Endothelial cell (in vitro differentiated cells): ENCODE measurements around the gene BHLHE23. TPM values are rescaled to one million over a fixed set of nuclear protein-coding genes. Genes with fewer than 3 reads are reported as not detected.

ENCODE experiments used
- DNase-seq: peaks from one replicate; pipeline ENCODE4 v3.0.0; 2021; ENCODE audit warnings: low spot score
- H3K27ac Mint-ChIP-seq: one replicate; pipeline ENCODE4 v1.8.0; 2021; ENCODE audit warnings: mixed read lengths, inconsistent platforms; ENCODE audit not compliant: unreplicated experiment
- H3K27me3 Mint-ChIP-seq: one replicate; pipeline ENCODE4 v1.8.0; 2021; ENCODE audit warnings: mild to moderate bottlenecking, moderate library complexity, mixed read lengths, inconsistent platforms; ENCODE audit not compliant: unreplicated experiment
- H3K36me3 Mint-ChIP-seq: one replicate; pipeline ENCODE4 v1.8.0; 2021; ENCODE audit warnings: mild to moderate bottlenecking, low read depth, mixed read lengths, inconsistent platforms; ENCODE audit not compliant: unreplicated experiment
- H3K4me1 Mint-ChIP-seq: one replicate; pipeline ENCODE4 v1.8.0; 2021; ENCODE audit warnings: mild to moderate bottlenecking, mixed read lengths, inconsistent platforms; ENCODE audit not compliant: unreplicated experiment
- H3K4me3 Mint-ChIP-seq: one replicate; pipeline ENCODE4 v1.8.0; 2021; ENCODE audit warnings: mild to moderate bottlenecking, mixed read lengths, inconsistent platforms; ENCODE audit not compliant: unreplicated experiment
- H3K9me3 Mint-ChIP-seq: one replicate; pipeline ENCODE4 v1.8.0; 2021; ENCODE audit warnings: mixed read lengths, inconsistent platforms; ENCODE audit not compliant: unreplicated experiment
- total RNA-seq: library from RNA; stranded (reverse); fragmentation: NEBNext Ultra II Directional; extraction: Animal tissue kit (Norgen Biotek cat#: 25700); gene quantifications from one replicate; pipeline ENCODE4 v1.2.1, GENCODE V29; 2021; ENCODE audit not compliant: unreplicated experiment
- TF ChIP-seq, protein P1 (sequence below): fragments of 200-600 bp; sonication (generic); IDR thresholded peaks from one replicate; pipeline ENCODE4 v1.5.0; 2021; ENCODE audit warnings: antibody characterized with exemption; ENCODE audit not compliant: unreplicated experiment

Gene BHLHE23
- total RNA-seq, 1 donor from 2014 or later, result not detected

GRCh38 chr20:63053432-63054102 lies 46.8 kb upstream of the BHLHE23 start:
- no peaks in the 10 kb centered on the region for H3K27me3 Mint-ChIP-seq
- H3K27ac Mint-ChIP-seq, result no peak overlapping the region
- DNase-seq, result no peak
- no peaks in the 10 kb centered on the region for H3K36me3 Mint-ChIP-seq
- H3K9me3 Mint-ChIP-seq, result no peaks in the 10 kb centered on the region
- no peak overlapping the region for H3K4me3 Mint-ChIP-seq
- H3K4me1 Mint-ChIP-seq, result peaks cover 3% of the 10 kb centered on the region
- TF ChIP-seq, protein P1, sequence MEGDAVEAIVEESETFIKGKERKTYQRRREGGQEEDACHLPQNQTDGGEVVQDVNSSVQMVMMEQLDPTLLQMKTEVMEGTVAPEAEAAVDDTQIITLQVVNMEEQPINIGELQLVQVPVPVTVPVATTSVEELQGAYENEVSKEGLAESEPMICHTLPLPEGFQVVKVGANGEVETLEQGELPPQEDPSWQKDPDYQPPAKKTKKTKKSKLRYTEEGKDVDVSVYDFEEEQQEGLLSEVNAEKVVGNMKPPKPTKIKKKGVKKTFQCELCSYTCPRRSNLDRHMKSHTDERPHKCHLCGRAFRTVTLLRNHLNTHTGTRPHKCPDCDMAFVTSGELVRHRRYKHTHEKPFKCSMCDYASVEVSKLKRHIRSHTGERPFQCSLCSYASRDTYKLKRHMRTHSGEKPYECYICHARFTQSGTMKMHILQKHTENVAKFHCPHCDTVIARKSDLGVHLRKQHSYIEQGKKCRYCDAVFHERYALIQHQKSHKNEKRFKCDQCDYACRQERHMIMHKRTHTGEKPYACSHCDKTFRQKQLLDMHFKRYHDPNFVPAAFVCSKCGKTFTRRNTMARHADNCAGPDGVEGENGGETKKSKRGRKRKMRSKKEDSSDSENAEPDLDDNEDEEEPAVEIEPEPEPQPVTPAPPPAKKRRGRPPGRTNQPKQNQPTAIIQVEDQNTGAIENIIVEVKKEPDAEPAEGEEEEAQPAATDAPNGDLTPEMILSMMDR, result no peak

DNA sequence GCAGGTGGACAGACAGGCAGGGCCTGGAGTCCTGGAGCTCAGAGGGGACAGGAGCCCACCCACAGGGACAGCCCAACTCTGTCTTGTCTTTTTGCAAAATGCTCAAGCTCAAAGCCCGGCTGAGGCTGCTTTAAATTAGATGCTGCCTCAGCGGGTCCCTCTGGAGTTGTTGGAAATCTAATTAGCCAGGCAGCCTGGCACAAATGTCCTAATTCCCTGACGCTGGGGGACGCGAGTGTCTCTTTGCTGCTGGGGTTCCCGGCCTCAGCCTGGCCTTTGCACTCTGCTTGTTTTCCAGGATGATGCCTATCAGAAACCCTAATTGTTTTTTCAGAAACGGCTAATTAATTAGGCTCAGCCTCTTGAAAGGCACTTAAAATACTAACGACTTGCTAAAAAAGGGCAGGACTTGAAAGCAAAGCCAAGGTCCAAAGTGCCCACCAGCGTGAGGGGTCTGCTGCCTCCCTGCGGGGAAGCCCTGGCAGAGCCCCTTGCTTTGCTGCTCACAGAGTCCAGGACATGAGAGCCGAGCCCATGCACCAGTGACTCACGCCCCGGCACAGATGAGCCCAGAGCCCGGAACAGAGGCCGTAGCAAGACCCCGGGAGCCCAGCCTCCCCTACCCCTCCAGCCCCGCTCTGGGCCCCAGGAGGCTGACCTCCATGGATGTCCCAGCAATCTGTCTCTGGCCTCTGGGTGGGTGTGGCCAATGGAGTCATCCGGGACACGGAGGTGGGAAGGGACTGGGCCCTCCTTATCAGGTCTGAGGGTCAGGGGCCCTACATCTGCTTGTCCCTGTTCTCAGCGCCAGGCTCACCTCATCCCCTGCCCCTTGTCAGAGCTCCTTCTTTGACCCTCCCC lies 46.0 kb upstream of the BHLHE23 start:
- H3K36me3 Mint-ChIP-seq, result no peaks in the 10 kb centered on the region
- no peak for DNase-seq
- no peak overlapping the region for H3K27ac Mint-ChIP-seq
- no peak overlapping the region for H3K4me3 Mint-ChIP-seq
- H3K27me3 Mint-ChIP-seq, result no peaks in the 10 kb centered on the region
- H3K9me3 Mint-ChIP-seq, result no peaks in the 10 kb centered on the region
- H3K4me1 Mint-ChIP-seq, result peaks cover 3% of the 10 kb centered on the region
- TF ChIP-seq, protein P1, result no peak

DNA sequence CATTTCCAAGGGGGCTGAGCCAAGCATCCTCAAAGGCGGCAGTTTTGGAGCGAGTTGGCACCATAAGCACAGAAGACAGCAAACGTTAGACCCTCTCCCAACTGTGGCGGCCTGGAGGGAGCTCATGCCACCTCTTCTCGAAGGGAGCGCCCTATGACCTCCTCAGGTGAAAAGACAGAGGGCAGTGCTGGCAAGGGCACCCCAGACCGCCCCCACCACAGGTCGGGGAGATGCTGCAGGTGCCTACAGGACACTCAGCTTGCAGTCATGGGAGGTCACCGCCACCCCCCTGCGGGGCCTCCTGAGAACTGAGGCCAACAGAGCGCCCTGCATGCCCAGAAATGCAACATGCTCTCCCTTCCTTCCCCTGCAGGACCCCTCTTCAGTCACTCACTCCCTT lies 45.1 kb upstream of the BHLHE23 start:
- Mint-ChIP-seq H3K36me3 (no peaks in the 10 kb centered on the region), H3K27me3 (peaks cover under 1% of the 10 kb centered on the region), H3K27ac (no peak overlapping the region), H3K4me1 (peaks cover 3% of the 10 kb centered on the region), H3K4me3 (no peak overlapping the region), H3K9me3 (no peaks in the 10 kb centered on the region)
- TF ChIP-seq, protein P1, result no peak
- no peak for DNase-seq

DNA sequence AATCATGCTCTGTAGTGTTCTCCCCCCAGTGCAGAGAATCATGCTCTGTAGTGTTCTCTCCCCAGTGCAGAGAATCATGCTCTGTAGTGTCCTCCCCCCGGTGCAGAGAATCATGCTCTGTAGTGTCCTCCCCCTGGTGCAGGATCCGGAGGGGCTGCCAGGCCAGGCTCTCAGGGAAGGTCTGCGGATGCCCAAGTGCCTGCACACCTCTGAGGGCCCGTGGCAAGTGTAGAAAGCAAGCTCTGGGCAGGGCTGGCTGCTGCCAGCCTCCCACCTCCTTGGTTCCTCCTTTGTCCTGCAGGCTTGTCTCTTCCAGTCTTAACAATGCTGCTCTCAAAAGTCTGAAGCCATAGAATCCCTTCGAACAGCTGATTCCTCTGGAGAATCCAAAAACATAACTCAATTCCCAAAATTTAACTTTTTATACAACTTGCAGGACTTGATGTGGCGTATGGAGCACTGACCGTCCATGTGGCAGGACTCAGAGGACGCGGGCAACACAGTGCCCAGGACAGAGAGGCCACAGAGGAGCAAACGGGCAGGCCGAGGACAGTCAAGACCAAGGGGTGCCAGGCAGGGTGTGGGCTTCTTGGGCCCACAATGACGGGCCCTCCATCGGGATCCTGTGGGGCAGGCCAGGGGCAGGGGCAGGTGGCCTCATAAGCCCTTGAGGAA lies 44.6 kb upstream of the BHLHE23 start:
- Mint-ChIP-seq H3K4me1 (peaks cover 3% of the 10 kb centered on the region), H3K9me3 (no peaks in the 10 kb centered on the region), H3K36me3 (no peaks in the 10 kb centered on the region), H3K27me3 (peaks cover 2% of the 10 kb centered on the region), H3K27ac (no peak overlapping the region), H3K4me3 (peak overlapping the region; percentile 38)
- TF ChIP-seq, protein P1, result no peak
- no peak for DNase-seq
